Fibroblast of skin of right biceps (primary cell): ENCODE data around the gene CYB5A.

Source experiments
- DNase-seq: peaks from one replicate; pipeline ENCODE4 v3.0.0-alpha.2; 2013

Gene CYB5A

DNA sequence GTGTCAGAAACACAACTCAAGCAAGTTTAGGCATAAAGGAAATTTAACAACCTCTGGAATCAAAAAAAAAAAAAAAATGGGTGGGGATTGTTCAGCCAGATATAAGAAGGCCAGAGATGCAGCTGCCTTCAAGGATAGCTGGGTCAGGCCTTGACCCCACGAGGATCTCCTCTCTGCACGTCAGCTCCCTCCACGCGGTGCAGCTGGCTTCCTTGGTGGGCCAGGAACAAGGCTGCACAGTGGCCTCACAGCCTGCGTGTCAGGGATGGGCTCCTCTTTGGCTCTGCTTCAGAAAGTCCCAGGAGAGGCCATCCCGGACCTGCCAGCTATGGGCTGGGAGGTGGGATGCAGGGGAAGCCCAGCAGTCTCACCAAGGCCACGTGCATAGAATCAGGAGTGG is 88.0 kb downstream of the CYB5A start:
- DNase-seq: no peak
